ENCODE results near the gene WASF1. TPM values are rescaled to one million over a fixed set of nuclear protein-coding genes. Genes with fewer than 3 reads are reported as not detected.

WASF1 gene
- total RNA-seq, 2 experiments from 2014 or later: 0.48 to 0.76 TPM

GRCh38 chr6:110055387-110055735 lies 124.1 kb downstream of the WASF1 start:
- no peak for DNase-seq
- Mint-ChIP-seq H3K4me3 (no peak overlapping the region), H3K36me3 (ENCODE audit: low read depth) (no peaks in the 10 kb centered on the region), H3K9me3 (no peaks in the 10 kb centered on the region), H3K4me1 (no peaks in the 10 kb centered on the region), H3K27ac (no peak overlapping the region), H3K27me3 (peaks cover 28% of the 10 kb centered on the region)
- ChIA-PET CTCF (no interaction called here), POLR2A (no interaction called here)

DNA sequence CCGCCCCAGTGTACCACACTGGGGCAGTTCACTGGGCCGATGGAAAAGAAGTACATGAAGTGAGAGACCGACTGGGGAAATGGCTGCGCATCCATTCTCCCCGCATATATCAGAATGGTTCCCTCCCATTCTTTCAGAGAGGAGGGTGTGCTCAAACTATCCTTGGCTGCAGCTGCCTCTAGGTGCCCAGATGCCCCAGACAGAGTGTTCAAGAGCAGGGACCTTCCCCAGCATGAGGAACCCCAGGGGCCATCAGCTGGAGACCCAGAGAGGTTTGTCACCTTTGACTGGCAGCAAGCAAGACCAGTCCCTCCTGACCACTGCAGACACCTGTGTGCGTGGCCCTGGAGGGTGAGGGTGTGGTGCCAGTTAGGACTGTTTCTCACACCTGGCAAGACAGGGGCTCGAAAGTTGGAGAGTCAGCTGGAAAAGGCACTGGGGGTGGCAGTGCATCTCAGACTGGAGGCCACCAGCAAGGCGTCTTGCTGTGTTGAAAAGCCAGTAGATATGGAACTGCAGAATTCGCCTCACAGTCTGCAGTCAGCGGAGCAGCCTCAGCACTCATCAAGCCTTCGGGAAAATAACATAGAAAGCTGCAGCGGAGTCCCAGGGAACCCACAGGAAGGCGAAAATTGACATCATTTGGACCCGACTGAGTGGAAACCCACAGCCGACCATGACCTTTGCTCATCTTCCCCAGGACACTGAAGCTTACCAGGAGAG lies 124.6 kb downstream of the WASF1 start:
- CTCF ChIA-PET: interaction anchor here (1.7 kb wide), 1 partner anchor 16 kb away, joined by 13 read pairs; no protein-coding TSS in a partner anchor

GRCh38 chr6:110053395-110054240 lies 125.9 kb downstream of the WASF1 start:
- H3K4me1 Mint-ChIP-seq: no peaks in the 10 kb centered on the region
- H3K4me3 Mint-ChIP-seq: no peak overlapping the region
- DNase-seq: no peak
- no peak overlapping the region for H3K27ac Mint-ChIP-seq
- H3K27me3 Mint-ChIP-seq: peaks cover 23% of the 10 kb centered on the region
- H3K36me3 Mint-ChIP-seq (ENCODE audit: low read depth): no peaks in the 10 kb centered on the region
- ChIA-PET CTCF (interaction anchor here (0.7 to 1.7 kb wide), 5 partner anchors 12 to 349 kb away, joined by 3 to 13 read pairs (median 4); partner anchors contain the start of gene WASF1), POLR2A (interaction anchor here (1.1 kb wide), 1 partner anchor 13 kb away, joined by 3 read pairs; no protein-coding TSS in a partner anchor)
- no peaks in the 10 kb centered on the region for H3K9me3 Mint-ChIP-seq

More for the DNA sequence above, 124.6 kb downstream of the WASF1 start:
- peaks cover 25% of the 10 kb centered on the region for H3K27me3 Mint-ChIP-seq
- no peaks in the 10 kb centered on the region for H3K36me3 Mint-ChIP-seq (ENCODE audit: low read depth)
- no peak overlapping the region for H3K4me3 Mint-ChIP-seq
- H3K9me3 Mint-ChIP-seq: no peaks in the 10 kb centered on the region
- no peaks in the 10 kb centered on the region for H3K4me1 Mint-ChIP-seq
- H3K27ac Mint-ChIP-seq: no peak overlapping the region
- POLR2A ChIA-PET: no interaction called here
- DNase-seq: no peak

DNA sequence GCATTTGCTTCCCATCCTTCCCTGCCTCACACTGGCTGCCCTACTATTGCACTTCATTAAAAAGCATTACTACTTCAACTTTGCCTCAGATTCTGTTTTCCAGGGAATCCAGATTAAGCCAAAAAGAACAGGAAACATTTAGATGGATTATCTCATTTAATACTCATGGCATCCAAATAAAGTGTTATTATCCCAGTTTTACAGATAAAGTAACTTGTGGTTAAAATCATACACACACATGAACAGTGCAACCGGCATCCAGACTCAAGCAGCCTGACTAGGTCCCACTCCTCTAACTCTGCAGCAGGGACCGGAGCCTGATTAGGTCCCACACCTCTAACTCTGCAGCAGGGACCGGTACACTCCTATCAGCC lies 129.0 kb downstream of the WASF1 start:
- Mint-ChIP-seq H3K4me3 (no peak overlapping the region), H3K9me3 (no peaks in the 10 kb centered on the region), H3K27ac (no peak overlapping the region), H3K36me3 (ENCODE audit: low read depth) (no peaks in the 10 kb centered on the region), H3K27me3 (peaks cover 14% of the 10 kb centered on the region), H3K4me1 (no peaks in the 10 kb centered on the region)
- no peak for DNase-seq
- ChIA-PET CTCF (interaction anchor here (2.2 kb wide), 1 partner anchor 11 kb away, joined by 22 read pairs; no protein-coding TSS in a partner anchor), POLR2A (no interaction called here)

Other genes with a start within 250 kb of the WASF1 start
- not detected for gene GPR6, start 201.4 kb downstream of the WASF1 start, total RNA-seq
- gene CDC40, start 757 bp upstream of the WASF1 start, total RNA-seq: 10 to 100 TPM; 31.0 to 35.1 TPM
- gene METTL24, start 178.7 kb upstream of the WASF1 start, total RNA-seq: not detected
- gene DDO, start 235.9 kb upstream of the WASF1 start, total RNA-seq: not detected

Data from activated CD4-positive, alpha-beta memory T cell treated with anti-CD3 and anti-CD28 coated beads, Interleukin-2, amount 10 ng/mL, durations not matched to agents 7 days and 5 days (primary cell).